WTC11 (cell line): ENCODE data around the gene ITGAL. TPM values are rescaled to one million over a fixed set of nuclear protein-coding genes. Genes with fewer than 3 reads are reported as not detected.
A peak's percentile ranks its signal among the peaks of the same experiment; 100 is the strongest.

ENCODE experiments used
- ATAC-seq: fragments of 200-7000 bp; cut with Tn5 transposase; 2 replicates; pipeline ENCODE4 v1.10.0; 2021; ENCODE audit warnings: mild to moderate bottlenecking, moderate library complexity
- CTCF ChIA-PET: fragments of 300-600 bp; sonication (Branson Sonifier 250); formaldehyde crosslinking; loops from one replicate; lab custom pipeline; 2021; ENCODE audit warnings: antibody characterized with exemption; lab: Charles Lee
- POLR2A ChIA-PET: fragments of 350-600 bp; sonication (Branson Sonifier 250); formaldehyde crosslinking; loops from one replicate; lab custom pipeline; 2021; ENCODE audit warnings: antibody characterized with exemption; lab: Charles Lee
- DNase-seq: peaks from one replicate; pipeline ENCODE4 v3.0.0; 2021; ENCODE audit warnings: low spot score
- H3K27ac Mint-ChIP-seq: 2 replicates; pipeline ENCODE4 v1.8.0; 2021; ENCODE audit warnings: mixed read lengths
- H3K27me3 Mint-ChIP-seq: 2 replicates; pipeline ENCODE4 v1.8.0; 2021; ENCODE audit warnings: low read depth, mild to moderate bottlenecking, moderate library complexity, mixed read lengths
- H3K36me3 Mint-ChIP-seq: 2 replicates; pipeline ENCODE4 v1.8.0; 2021; ENCODE audit warnings: mixed read lengths
- H3K4me1 Mint-ChIP-seq: 2 replicates; pipeline ENCODE4 v1.8.0; 2022; ENCODE audit warnings: mixed read lengths
- H3K4me3 Mint-ChIP-seq: 2 replicates; pipeline ENCODE4 v1.8.0; 2021; ENCODE audit warnings: mild to moderate bottlenecking, moderate library complexity, mixed read lengths
- H3K9me3 Mint-ChIP-seq: 2 replicates; pipeline ENCODE4 v1.8.0; 2021; ENCODE audit warnings: mixed read lengths
- CREM ChIP-seq: sonication (generic); formaldehyde crosslinking; IDR thresholded peaks from 2 replicates; pipeline ENCODE4 v1.8.1; 2022; ENCODE audit warnings: mild to moderate bottlenecking, missing genetic modification reagents, moderate library complexity
- FOXP1 ChIP-seq: sonication (generic); formaldehyde crosslinking; IDR thresholded peaks from 2 replicates; pipeline ENCODE4 v1.8.0; 2022; ENCODE audit warnings: missing genetic modification reagents, mild to moderate bottlenecking, moderate library complexity, borderline replicate concordance
- HMGXB4 ChIP-seq: sonication (generic); formaldehyde crosslinking; IDR thresholded peaks from 2 replicates; pipeline ENCODE4 v1.8.1; 2023; ENCODE audit warnings: mild to moderate bottlenecking, moderate library complexity, missing genetic modification reagents
- MXD4 ChIP-seq: fragments of 250-450 bp; sonication (Bioruptor Pico); IDR thresholded peaks from 2 replicates; pipeline ENCODE4 v1.8.0; 2021; ENCODE audit warnings: mild to moderate bottlenecking, moderate library complexity, borderline replicate concordance
- MYBL2 ChIP-seq: sonication (generic); formaldehyde crosslinking; IDR thresholded peaks from 2 replicates; pipeline ENCODE4 v1.8.1; 2023; ENCODE audit warnings: mild to moderate bottlenecking, moderate library complexity, missing genetic modification reagents
- NFE2L1 ChIP-seq: sonication (generic); formaldehyde crosslinking; IDR thresholded peaks from 2 replicates; pipeline ENCODE4 v1.8.1; 2023; ENCODE audit warnings: missing genetic modification reagents
- NR1H2 ChIP-seq: sonication (generic); formaldehyde crosslinking; IDR thresholded peaks from 2 replicates; pipeline ENCODE4 v1.9.0; 2021; ENCODE audit warnings: mild to moderate bottlenecking, moderate library complexity, missing genetic modification reagents
- NR3C1 ChIP-seq: sonication (generic); formaldehyde crosslinking; conservative IDR thresholded peaks from 2 replicates; pipeline ENCODE4 v1.8.1; 2023; ENCODE audit warnings: low read depth, mild to moderate bottlenecking, missing genetic modification reagents
- PRRX2 ChIP-seq: fragments of 250-450 bp; sonication (Bioruptor Pico); IDR thresholded peaks from 2 replicates; pipeline ENCODE4 v1.8.0; 2021; ENCODE audit warnings: mild to moderate bottlenecking
- SP1 ChIP-seq: sonication (generic); formaldehyde crosslinking; conservative IDR thresholded peaks from 2 replicates; pipeline ENCODE4 v1.8.1; 2022; ENCODE audit warnings: missing genetic modification reagents
- TEAD1 ChIP-seq: sonication (generic); formaldehyde crosslinking; IDR thresholded peaks from 2 replicates; pipeline ENCODE4 v1.8.0; 2022; ENCODE audit warnings: mild to moderate bottlenecking, missing genetic modification reagents
- USF1 ChIP-seq: sonication (generic); formaldehyde crosslinking; IDR thresholded peaks from 2 replicates; pipeline ENCODE4 v1.8.0; 2022; ENCODE audit warnings: mild to moderate bottlenecking, missing genetic modification reagents
- ZNF232 ChIP-seq: sonication (generic); formaldehyde crosslinking; IDR thresholded peaks from 2 replicates; pipeline ENCODE4 v1.8.0; 2022; ENCODE audit warnings: mild to moderate bottlenecking, missing genetic modification reagents
- total RNA-seq: library from RNA; stranded (reverse); gene quantifications from 3 replicates; pipeline ENCODE4 v1.2.3, GENCODE V29; 2021
- TF ChIP-seq, protein P1 (sequence below): sonication (generic); formaldehyde crosslinking; IDR thresholded peaks from 2 replicates; pipeline ENCODE4 v1.8.1; 2022; ENCODE audit warnings: low read depth, missing genetic modification reagents, borderline replicate concordance
- TF ChIP-seq, protein P2 (sequence below): sonication (generic); formaldehyde crosslinking; IDR thresholded peaks from 2 replicates; pipeline ENCODE4 v1.8.0; 2022; ENCODE audit warnings: mild to moderate bottlenecking, missing genetic modification reagents
- TF ChIP-seq, protein P3 (sequence below): sonication (generic); formaldehyde crosslinking; IDR thresholded peaks from 2 replicates; pipeline ENCODE4 v1.8.1; 2023; ENCODE audit warnings: mild to moderate bottlenecking, missing genetic modification reagents, borderline replicate concordance
- TF ChIP-seq, protein P4 (sequence below): sonication (generic); formaldehyde crosslinking; IDR thresholded peaks from 2 replicates; pipeline ENCODE4 v1.8.1; 2023; ENCODE audit warnings: mild to moderate bottlenecking, missing genetic modification reagents
- TF ChIP-seq, protein P5 (sequence below): sonication (generic); formaldehyde crosslinking; IDR thresholded peaks from 2 replicates; pipeline ENCODE4 v1.8.1; 2022; ENCODE audit warnings: missing genetic modification reagents, borderline replicate concordance

ITGAL gene
- total RNA-seq, 1 experiment from 2014 or later = 1.0 TPM

DNA sequence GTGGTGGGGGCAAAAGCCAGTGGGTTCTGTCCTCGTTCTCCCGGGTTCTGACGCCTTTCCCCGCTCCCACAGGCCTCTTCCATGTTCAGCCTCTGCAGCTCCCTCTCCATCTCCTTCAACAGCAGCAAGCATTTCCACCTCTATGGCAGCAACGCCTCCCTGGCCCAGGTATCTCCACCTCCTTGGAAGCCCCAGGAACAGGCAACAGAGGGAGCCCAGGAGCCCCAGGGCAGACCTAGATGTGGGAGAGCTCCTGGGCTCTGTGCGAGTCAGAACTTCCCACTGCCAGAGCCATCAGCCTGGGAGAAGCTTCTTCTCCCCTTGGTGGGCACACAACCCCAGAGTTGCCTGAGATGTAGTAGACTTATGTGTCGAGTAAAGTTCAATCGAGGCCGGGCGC, 46.0 kb downstream of the ITGAL start:
- ChIA-PET POLR2A (interaction anchor here (0.6 to 1.0 kb wide), 3 partner anchors 11 to 42 kb away, joined by 3 to 4 read pairs (median 3); no protein-coding TSS in a partner anchor), CTCF (interaction anchor here (0.5 to 3.2 kb wide), 6 partner anchors 17 to 97 kb away, joined by 3 to 10 read pairs (median 6); partner anchors contain the start of gene DCTPP1)
- no peak for DNase-seq
- H3K27me3 Mint-ChIP-seq = peaks cover 10% of the 10 kb centered on the region
- no peaks in the 10 kb centered on the region for H3K9me3 Mint-ChIP-seq
- no peaks in the 10 kb centered on the region for H3K36me3 Mint-ChIP-seq
- no peak overlapping the region; the same call in 1 of the 2 replicates for H3K27ac Mint-ChIP-seq
- TF ChIP-seq CREM (CRISPR knock-in tag) (no peak), MYBL2 (CRISPR knock-in tag) (no peak), NR1H2 (CRISPR knock-in tag) (no peak), MXD4 (CRISPR knock-in tag) (no peak), USF1 (no peak), NR3C1 (CRISPR knock-in tag) (no peak), PRRX2 (CRISPR knock-in tag) (no peak), TEAD1 (CRISPR knock-in tag) (no peak), HMGXB4 (CRISPR knock-in tag) (no peak), FOXP1 (CRISPR knock-in tag) (no peak), ZNF232 (CRISPR knock-in tag) (no peak), NFE2L1 (no peak), SP1 (CRISPR knock-in tag) (no peak)
- TF ChIP-seq, protein P1, sequence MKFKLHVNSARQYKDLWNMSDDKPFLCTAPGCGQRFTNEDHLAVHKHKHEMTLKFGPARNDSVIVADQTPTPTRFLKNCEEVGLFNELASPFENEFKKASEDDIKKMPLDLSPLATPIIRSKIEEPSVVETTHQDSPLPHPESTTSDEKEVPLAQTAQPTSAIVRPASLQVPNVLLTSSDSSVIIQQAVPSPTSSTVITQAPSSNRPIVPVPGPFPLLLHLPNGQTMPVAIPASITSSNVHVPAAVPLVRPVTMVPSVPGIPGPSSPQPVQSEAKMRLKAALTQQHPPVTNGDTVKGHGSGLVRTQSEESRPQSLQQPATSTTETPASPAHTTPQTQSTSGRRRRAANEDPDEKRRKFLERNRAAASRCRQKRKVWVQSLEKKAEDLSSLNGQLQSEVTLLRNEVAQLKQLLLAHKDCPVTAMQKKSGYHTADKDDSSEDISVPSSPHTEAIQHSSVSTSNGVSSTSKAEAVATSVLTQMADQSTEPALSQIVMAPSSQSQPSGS (CRISPR knock-in tag) = no peak
- TF ChIP-seq, protein P2, sequence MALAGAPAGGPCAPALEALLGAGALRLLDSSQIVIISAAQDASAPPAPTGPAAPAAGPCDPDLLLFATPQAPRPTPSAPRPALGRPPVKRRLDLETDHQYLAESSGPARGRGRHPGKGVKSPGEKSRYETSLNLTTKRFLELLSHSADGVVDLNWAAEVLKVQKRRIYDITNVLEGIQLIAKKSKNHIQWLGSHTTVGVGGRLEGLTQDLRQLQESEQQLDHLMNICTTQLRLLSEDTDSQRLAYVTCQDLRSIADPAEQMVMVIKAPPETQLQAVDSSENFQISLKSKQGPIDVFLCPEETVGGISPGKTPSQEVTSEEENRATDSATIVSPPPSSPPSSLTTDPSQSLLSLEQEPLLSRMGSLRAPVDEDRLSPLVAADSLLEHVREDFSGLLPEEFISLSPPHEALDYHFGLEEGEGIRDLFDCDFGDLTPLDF (CRISPR knock-in tag) = no peak
- TF ChIP-seq, protein P3, sequence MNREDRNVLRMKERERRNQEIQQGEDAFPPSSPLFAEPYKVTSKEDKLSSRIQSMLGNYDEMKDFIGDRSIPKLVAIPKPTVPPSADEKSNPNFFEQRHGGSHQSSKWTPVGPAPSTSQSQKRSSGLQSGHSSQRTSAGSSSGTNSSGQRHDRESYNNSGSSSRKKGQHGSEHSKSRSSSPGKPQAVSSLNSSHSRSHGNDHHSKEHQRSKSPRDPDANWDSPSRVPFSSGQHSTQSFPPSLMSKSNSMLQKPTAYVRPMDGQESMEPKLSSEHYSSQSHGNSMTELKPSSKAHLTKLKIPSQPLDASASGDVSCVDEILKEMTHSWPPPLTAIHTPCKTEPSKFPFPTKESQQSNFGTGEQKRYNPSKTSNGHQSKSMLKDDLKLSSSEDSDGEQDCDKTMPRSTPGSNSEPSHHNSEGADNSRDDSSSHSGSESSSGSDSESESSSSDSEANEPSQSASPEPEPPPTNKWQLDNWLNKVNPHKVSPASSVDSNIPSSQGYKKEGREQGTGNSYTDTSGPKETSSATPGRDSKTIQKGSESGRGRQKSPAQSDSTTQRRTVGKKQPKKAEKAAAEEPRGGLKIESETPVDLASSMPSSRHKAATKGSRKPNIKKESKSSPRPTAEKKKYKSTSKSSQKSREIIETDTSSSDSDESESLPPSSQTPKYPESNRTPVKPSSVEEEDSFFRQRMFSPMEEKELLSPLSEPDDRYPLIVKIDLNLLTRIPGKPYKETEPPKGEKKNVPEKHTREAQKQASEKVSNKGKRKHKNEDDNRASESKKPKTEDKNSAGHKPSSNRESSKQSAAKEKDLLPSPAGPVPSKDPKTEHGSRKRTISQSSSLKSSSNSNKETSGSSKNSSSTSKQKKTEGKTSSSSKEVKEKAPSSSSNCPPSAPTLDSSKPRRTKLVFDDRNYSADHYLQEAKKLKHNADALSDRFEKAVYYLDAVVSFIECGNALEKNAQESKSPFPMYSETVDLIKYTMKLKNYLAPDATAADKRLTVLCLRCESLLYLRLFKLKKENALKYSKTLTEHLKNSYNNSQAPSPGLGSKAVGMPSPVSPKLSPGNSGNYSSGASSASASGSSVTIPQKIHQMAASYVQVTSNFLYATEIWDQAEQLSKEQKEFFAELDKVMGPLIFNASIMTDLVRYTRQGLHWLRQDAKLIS (CRISPR knock-in tag) = no peak
- TF ChIP-seq, protein P4, sequence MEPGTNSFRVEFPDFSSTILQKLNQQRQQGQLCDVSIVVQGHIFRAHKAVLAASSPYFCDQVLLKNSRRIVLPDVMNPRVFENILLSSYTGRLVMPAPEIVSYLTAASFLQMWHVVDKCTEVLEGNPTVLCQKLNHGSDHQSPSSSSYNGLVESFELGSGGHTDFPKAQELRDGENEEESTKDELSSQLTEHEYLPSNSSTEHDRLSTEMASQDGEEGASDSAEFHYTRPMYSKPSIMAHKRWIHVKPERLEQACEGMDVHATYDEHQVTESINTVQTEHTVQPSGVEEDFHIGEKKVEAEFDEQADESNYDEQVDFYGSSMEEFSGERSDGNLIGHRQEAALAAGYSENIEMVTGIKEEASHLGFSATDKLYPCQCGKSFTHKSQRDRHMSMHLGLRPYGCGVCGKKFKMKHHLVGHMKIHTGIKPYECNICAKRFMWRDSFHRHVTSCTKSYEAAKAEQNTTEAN (CRISPR knock-in tag) = no peak
- TF ChIP-seq, protein P5, sequence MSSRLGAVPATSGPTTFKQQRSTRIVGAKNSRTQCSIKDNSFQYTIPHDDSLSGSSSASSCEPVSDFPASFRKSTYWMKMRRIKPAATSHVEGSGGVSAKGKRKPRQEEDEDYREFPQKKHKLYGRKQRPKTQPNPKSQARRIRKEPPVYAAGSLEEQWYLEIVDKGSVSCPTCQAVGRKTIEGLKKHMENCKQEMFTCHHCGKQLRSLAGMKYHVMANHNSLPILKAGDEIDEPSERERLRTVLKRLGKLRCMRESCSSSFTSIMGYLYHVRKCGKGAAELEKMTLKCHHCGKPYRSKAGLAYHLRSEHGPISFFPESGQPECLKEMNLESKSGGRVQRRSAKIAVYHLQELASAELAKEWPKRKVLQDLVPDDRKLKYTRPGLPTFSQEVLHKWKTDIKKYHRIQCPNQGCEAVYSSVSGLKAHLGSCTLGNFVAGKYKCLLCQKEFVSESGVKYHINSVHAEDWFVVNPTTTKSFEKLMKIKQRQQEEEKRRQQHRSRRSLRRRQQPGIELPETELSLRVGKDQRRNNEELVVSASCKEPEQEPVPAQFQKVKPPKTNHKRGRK (CRISPR knock-in tag) = no peak
- TF ChIP-seq, all 79 proteins: peak for 0
- H3K4me1 Mint-ChIP-seq = no peaks in the 10 kb centered on the region
- peak; percentile 55 for ATAC-seq
- no peak overlapping the region for H3K4me3 Mint-ChIP-seq
